ENCODE results near the gene NOX5.

NOX5 gene

DNA sequence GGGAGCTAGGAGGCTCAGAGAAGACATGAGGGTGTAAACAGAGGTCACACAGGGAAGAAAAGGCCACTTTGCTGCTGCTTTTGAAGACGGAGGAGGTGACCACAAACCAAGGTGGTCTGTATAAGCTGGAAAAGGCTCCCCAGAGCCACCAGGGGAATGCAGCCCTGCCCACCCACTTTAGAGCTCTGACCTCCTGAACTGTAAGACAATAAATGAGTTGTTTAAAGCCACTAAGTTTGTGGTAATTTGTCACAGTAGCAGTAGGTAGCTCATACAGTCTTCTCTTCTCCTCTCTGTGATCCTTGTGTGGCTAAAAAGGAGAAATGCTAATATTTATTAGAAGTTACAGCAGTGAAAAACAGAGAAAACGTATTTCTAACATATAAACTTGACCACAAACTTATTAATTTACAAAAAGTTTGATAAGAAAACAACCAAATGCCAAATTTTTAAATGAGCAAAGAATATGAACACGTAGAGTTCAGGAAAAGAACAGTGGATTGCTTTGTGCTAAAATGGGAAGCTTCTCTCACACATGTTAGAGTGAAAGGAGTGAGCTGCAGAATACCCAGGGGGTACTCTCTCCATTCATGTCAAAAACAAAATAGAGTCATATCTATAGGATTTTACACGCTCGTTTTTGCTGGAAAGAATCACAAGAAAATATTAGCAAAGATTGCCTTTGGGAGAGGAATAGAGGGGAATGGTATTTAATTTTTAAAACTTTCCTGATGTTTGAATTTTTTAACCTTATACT lies 71.0 kb downstream of the NOX5 start:
- DNase-seq: no peak

DNA sequence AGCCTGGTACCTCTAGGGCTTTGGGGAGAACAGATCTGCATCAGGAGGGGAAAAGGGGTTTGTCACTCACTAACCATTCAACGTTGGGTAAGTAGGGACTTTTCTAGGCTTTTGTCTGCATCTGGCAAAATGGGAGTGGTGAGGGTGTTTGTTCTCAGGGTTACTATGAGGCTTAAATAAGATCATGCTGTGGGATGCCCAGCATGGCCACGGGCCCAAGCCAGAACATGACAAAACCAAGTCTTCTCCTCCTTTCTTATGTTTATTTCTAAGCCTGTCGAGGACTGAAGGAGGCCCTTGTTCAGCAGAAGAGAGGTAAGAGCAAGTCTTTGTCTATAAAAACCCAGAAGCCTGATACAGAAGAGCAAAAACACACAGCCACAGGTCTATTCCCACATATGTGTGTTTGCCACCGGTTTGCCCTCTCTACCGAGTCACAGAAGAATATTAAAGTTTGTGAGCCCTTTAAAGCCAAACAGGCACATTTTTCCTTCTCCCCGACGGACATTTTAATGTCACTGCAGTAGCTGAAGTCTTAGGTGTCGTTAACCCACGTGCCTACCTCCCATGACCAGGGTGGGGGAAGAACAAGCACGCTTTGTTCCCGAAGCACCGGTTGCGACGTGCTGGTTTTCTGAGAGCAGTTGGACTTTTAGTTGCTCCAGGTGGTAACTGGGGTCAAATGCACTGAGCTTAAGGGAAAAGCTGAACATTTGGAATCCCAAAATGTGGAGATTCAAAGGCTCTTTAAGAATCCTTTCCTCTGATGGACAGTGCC lies 72.1 kb downstream of the NOX5 start:
- peak; percentile 67 to 79 for DNase-seq

DNA sequence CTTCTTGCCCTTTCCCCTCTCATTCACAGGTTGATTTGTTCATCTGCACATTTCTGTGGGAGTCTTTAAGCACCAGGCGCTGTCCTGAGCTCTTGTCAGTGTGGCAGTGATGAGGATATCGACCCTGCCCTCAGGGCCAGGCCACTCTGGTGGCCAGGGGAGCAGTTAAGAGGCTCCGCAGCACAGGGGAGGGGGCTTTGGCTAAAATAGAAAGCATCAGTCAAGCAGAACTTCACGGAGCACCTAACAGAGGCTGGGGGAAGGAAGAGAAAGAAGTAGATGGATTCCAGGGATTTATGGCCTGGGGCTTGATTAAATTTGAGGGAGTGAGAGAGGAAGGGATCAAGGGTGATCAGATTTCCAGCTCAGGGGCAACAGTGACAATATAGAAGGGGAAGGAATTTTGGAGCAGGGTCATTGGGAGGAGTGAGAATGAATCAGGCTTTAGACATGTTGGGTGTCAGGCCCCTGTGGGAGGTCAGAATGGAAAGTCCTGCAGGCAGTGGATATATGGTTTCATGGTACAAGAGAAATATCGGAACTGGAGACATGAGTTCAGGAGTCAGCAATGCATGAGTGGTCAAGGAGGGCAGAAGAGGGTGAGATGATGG lies 73.0 kb downstream of the NOX5 start:
- no peak for DNase-seq

DNA sequence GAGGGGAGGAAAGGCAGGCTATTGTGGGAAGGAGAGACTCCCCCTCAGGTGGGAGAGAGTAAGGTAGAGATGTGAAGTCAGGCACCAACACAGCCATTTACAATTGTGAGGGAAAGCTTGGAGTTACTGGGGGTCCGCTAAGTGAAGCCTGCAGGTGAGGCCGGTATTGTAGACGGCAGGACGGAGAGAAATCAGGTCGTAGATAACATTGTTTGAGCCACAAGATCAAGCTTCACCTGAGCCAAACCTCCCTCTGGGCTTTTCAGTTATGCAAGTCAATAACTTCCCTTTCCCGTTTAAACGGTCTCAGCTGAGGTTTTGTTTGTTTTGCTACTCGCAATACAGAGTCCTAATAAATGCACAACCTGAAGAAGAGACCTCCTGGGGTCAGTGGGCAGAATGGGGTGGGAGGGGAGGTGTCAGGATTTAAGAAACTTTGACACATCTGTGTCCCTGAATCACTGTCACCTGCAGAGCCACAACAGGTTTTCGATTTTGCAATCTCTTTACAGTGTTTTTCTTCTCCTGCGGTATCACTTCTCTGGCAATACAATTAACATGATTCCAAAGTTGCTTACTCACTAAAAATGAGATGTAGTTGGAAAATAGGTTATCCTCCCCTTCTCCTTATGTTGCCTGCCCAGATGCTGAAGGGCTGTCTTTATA lies 73.9 kb downstream of the NOX5 start:
- DNase-seq: peak in 1 of 2 experiments; percentile 20

DNA sequence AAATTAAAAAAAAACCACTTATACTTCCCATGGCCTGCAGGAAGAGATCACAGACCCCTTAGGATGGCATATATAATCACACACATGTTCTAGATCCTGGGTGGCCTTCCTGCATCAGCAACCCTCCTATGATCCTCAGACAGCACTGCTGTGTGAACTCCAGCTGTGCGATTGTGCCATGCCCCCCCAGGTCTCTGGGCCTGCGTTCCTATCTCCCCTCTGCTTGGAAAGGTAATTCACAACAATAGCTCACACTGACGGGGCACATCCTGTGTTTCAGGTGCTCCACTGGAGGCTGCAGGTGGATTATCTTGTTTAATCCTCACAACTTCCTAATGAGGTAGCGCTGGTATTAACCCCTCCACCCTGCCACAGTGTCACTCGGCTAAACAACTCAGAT lies 74.8 kb downstream of the NOX5 start:
- no peak for DNase-seq

DNA sequence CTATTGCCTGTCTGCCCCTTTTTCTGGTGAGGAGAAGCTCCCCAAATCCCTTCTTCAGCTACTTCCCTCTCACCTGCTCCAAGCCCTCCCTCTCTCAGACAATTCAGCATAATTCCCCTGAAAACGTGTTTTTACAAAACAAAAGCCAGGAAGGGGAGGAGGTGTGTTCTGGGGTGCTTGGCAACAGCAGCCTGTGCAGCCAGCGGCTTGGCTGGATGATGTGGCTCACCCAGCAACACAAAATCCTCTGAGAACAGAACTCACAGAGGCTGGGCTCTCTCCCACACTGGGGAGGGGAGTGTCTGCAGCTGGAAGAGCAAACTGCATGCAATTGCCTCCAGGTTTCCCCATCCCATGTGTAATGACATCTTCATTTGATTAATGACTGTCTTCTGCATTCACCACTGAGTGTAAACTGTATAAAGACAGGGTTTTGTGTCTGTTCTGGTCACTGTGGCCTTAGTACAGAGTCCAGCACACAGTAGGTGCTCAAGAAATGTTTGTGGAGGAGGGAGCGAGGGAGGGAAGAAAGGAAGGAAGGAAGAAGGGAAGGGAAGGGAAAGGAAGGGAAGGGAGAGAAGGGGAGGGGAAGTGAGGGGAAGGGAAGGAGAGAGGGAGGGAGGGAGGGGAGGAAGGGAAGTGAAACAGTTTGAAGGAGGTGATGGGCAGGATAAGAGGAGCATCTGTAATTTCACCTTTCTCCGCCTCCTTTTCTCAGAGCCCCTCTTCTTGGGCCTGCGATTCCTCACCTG lies 75.9 kb downstream of the NOX5 start:
- DNase-seq: peak in 1 of 2 experiments; percentile 59

DNA sequence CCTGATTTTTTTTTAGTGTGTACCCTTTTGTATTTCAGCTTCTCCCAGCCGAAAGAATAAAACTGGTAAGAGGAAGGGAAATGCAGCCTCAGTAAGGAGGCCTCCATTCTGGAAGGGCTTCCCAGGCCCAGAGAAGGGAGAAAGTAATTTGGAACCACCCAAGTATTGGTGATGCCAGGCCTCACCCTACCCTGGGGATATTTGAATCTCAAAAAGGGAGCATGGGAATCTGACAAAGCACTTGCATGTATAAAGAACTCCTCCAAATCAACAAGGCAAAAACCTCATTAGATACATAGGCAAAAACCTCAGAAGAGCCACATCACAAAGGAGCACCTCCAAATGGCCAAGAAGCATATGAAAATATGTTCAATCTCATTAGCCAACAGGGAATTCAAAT lies 77.2 kb downstream of the NOX5 start:
- DNase-seq: peak in 1 of 2 experiments; percentile 22

DNA sequence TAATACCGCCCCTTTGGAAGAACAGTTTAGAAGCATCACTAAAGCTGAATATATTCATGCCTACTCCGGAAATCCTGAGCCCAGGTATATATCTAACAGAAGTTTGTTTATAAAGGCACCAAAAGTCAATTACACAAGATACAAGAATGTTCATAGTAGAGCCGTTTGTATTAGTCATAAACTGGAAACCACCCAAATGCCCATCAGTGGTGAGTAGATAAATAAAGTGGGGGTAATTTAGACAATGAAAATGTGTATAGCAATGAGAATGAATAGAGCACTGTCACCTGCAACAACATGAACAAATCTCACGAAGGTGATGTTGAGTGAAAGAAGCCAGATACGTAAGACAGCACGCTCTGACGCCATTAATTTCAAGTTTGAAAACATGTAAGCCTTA lies 77.7 kb downstream of the NOX5 start:
- DNase-seq: no peak

DNA sequence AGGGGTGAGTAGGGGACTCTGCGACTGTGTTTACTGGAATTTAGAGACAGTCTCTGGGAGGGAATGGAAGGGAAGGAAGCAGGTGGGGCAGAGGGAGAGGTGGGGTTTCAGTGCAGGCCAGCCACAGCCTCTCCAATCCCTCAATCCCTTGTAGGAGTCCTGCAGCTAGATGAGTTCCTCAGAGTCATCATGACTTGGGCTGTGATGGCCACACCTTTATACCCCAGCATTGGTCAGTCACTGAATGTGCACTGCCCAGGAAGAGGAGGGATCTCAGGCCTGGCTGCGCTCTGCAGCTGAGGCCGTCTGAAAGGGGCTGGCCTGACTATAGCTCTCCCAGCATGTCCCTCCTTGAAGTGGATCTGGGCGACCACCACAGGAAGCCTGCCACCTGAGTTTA lies 78.6 kb downstream of the NOX5 start:
- DNase-seq: no peak

DNA sequence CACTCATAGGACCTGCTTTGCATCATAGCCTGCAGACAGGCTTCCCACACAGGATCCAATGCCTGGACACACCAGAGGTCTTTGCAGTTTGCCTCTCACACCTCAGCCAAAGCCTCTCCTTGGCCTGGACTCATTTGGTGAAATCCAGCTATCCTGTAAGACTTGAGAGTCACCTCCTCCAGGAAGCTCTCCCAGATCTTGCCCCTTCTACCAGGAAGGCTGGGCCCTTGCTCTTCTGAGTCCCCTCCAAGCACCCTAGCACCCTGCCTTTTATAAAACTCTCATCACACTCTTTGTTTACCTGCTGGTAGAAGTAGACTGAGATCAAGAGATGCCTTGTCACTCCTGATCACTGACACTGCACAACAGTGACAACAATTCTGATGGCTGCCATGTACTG lies 79.1 kb downstream of the NOX5 start:
- DNase-seq: no peak

DNA sequence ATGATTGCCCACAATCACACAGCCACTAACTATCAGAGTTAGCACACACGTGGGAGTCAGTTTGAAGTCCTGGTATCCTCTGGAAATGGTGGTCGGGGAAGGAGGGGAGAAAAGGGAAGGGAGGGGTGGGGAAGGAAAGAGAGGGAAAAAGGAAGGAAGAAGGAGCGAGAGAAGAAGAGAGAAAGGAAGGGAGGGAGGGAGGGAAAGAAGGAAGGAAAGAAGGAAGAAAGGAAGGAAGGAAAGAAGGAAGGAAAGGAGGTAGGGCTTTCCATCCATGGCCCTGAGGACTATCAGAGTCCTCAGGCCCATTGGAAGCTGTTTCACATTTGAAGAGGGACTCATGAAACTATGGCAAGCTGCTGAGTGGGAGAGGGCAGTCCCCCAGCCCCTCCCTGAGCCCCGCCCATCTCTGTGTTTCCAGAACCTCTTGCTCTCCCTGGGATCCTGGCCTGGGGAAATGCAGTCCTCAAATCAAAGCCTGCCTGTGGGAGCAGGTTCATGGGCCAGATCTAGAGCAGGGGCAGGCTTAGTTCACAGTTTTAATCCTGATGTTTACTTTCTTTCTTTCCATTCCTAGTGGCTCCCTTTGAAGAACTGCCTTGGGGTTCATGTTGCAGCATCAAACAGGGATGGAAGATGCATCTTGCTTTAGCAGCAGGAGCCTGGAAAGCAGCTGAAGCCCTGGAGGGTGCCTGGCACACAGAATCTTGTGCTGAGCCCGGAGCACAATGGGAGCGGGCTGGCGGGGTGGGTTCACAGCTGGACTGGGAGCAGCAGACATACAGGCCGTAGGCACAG lies 79.8 kb downstream of the NOX5 start:
- DNase-seq: no peak

DNA sequence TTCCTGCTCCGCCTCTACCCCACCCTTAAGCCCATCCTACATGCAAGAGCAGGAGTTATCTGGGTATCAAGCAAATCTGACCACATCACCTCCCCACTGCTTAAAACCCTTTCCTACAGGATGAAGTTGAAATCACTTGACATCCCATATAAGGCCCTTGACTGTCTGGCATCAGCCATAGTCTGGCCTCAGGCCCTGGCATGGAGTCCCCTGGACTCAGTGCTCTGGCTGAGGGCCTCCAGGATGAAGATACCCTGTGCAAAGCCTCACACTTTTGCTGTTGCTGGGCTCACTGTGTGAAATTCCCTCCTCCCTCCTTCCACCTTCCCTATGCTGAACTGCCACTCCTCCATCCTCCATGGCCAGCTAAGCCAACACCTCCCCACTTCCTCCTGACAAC lies 80.8 kb downstream of the NOX5 start:
- no peak for DNase-seq

DNA sequence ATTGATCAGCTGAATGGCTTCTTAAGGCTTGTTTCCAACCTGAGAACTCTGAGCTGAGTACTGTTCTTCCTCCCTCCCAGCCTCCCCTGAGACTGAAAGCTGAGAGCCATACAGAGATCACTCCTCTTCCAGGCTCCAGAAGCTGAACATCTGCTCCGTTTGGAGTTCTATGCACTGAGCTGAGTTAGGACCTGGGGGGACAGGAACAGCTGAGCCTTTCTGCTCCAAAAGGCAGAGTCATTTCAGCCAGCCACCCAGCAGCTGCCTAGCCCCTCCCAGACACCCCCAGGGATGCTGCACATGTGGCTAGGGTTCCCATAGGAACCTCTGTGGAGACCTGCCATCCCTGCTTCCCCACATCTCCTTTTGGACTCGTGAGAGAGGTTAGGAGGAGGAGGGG lies 81.7 kb downstream of the NOX5 start:
- no peak for DNase-seq

DNA sequence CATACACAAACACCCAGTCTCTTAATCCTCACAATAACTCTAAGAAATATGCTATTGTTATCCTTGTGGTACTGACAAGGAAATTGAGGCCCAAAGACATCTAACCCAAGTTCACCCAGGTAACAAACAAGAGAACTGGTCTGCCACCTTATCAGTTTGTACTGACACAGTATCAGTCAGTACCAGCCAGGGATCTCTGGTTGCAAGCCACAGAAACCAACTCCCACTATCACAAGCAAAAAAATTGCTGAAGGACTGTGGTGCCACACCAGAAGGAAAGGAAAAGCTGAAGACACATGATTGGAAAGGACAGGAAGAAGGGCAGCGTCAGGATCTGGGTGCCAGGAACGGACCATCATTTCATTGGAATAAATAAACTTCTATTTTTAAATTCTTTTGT lies 82.1 kb downstream of the NOX5 start:
- no peak for DNase-seq

DNA sequence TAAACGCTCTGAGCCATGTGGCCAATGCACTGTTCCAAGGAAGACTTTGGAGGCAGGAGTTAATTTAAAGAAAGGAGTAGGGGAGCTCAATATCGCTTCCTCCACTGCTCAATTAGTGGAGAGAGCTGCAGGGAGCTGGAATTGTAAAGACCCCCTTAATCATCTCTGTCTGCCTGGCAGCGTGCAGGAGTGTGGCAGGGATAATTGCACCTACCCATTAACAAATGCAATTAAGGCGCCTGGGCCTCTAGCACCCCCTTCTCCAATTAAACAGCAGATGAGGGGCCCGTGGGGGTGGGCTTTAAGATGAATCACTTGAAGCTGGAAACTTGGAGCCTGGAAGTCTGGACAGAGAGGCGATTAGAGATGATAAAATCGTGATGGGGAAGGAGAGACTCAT lies 84.3 kb downstream of the NOX5 start:
- DNase-seq: no peak

DNA sequence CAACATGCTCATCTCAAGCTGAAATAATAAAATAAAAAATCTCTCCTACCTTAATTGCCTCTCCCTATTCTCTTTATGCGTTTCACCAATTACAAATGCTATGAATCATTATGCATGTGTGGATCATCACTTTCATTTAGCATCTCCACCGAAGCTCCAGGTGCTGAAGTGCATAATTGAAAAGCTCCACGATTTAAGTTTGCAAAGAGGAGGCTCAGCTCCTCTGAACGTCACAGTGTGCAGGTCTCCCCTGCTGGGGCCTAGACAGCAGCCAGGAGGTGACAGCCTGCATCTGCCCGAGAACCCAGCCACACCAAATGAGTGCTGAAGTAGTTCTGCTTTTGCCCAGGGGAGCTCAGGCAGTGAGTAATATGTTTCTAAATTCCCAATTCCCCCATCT lies 85.4 kb downstream of the NOX5 start:
- no peak for DNase-seq

DNA sequence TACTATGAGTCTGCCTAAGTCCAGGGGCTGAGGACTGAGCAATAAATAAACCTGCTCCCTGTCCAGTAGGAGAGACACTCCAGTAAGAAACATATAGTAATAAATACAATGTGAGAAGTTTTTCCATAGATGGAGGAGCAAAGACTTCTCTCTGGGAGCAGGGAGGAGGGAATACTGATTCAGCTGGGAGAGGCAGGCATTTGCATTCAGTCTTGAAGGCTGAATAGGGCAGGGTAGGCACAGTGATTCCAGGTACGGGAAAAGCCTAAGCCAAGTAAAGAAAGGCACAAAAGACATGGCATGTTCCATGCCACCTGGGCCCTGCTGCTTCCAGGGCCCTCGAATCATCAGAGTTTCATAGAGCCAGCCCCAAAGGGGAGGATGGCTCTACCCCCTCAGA lies 86.3 kb downstream of the NOX5 start:
- DNase-seq: no peak

DNA sequence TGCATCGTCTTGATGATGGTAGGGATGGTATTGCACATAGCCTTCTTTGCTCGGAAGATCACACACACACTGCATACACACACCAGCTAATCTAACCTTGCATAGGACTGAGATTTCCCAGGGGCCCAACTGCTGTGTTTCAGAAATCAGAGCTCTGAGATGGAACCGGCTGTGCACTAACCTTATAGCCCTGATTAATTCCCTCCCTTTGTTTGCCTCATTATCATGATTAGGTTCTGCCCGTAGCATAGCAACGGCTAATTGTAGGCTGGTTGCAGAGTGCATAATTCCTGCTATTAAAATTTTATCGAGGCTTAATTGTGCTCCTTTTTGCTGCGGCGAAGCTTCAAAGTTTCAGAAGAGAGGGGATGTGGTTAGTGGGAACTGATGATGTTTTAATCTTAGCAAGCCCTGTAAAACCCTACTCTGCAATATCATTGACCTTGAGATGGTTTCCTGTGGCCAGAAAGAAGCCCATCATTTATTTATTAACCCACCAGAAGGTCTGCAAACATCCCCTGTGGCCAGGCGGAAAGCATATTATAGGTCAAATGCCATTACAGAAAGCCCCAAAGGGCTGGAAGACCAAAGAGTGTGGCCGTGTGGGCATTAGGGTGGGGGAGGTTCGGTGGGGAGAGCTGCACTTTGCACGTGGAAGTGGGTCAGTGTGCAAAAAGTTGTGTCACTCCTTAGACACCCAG lies 89.7 kb downstream of the NOX5 start:
- DNase-seq: peak in 1 of 2 experiments; percentile 23

DNA sequence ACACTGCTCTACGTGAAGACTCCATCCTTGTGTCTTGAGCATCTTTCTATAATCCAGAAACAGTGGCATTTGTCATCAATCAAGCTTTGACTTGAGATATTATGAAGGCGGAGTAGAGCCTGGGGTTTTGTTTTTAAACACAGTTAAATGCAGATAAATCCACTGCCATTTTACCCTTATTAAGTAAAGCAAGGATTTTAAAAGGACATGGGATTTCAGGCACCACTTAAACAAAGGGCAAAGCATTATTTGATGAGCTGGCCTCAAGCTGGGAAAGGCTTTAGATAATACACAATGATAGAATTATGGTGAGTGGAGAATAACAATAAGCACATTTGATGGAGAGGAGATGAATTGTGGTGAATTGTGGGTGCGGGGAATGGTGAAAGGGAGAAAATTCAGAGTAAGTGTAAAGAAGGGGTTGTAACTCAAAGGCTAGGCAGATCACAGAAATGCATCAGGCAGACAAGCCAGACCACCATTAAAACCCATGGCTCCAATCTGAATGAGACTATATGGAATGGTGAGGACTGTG lies 91.0 kb downstream of the NOX5 start:
- DNase-seq: no peak

DNA sequence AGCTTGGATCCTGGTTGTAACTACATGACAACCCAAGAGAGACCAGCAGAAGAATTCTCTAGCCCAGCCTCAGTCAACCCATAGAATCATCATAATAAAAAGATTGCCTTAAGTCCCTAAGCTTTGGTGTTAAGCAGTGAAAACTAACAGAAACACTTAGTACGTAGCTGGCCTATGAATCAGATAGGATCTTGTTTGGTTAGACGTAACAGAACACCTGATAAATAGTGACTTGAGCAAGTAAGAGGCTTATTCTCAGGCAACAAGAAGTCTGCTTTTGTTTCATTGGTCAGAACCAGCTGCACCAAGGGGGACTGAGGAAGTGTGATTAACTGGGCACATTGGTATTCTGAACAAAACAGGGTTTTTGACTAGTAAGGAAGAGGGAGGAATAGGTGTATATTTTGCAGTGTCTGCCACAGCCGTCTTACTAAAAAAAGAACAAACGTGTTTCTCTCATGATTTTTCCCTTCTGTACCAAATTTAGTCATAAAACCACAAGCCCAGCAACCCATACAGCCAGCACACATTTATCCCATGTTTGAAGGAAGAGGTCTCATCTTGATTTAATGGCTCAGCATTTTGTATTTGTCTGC lies 92.6 kb downstream of the NOX5 start:
- DNase-seq: no peak
